GM23338 (cell line): Measurements from ENCODE around the gene NOC3L. TPM values are rescaled to one million over a fixed set of nuclear protein-coding genes. Genes with fewer than 3 reads are reported as not detected.
A peak's percentile ranks its signal among the peaks of the same experiment; 100 is the strongest.

Experiments
- ATAC-seq: fragments of 200-7000 bp; cut with Tn5 transposase; 3 replicates; pipeline ENCODE4 v1.9.1; 2020
- DNase-seq: peaks from one replicate; pipeline ENCODE4 v3.0.0-alpha.2; 2015; ENCODE audit warnings: low spot score
- H2AFZ ChIP-seq: fragments of 200-600 bp; sonication (generic); 2 replicates; pipeline ENCODE4 v1.8.0; 2016; ENCODE audit warnings: antibody characterized with exemption, mild to moderate bottlenecking, moderate library complexity
- H3F3A ChIP-seq: fragments of 200-600 bp; sonication (generic); replicated peaks from 2 replicates; pipeline ENCODE4 v1.8.0; 2017; ENCODE audit warnings: antibody characterized with exemption, mixed run types, low read depth
- H3K27ac ChIP-seq: fragments of 200-600 bp; sonication (generic); 2 replicates; pipeline ENCODE4 v1.6.1; 2016; ENCODE audit warnings: low read depth
- H3K27me3 ChIP-seq: fragments of 200-600 bp; sonication (generic); 2 replicates; pipeline ENCODE4 v1.8.0; 2016; ENCODE audit warnings: mild to moderate bottlenecking, mixed run types, moderate library complexity; ENCODE audit not compliant: insufficient read depth
- H3K36me3 ChIP-seq: fragments of 200-600 bp; sonication (generic); 2 replicates; pipeline ENCODE4 v1.8.0; 2016; ENCODE audit warnings: mild to moderate bottlenecking; ENCODE audit not compliant: insufficient read depth
- H3K4me1 ChIP-seq: fragments of 200-600 bp; sonication (generic); 2 replicates; pipeline ENCODE4 v1.8.0; 2016; ENCODE audit warnings: mild to moderate bottlenecking, moderate library complexity; ENCODE audit not compliant: insufficient read depth
- H3K4me2 ChIP-seq: fragments of 200-600 bp; sonication (generic); 2 replicates; pipeline ENCODE4 v1.7.1; 2017; ENCODE audit warnings: mixed run types
- H3K4me3 ChIP-seq: fragments of 200-600 bp; sonication (generic); 2 replicates; pipeline ENCODE4 v1.6.1; 2016; ENCODE audit warnings: mixed run types
- H3K79me2 ChIP-seq: fragments of 200-600 bp; sonication (generic); replicated peaks from 2 replicates; pipeline ENCODE4 v1.8.0; 2017; ENCODE audit warnings: mild to moderate bottlenecking; ENCODE audit not compliant: insufficient read depth
- H3K9me2 ChIP-seq: fragments of 200-600 bp; sonication (generic); 2 replicates; pipeline ENCODE4 v1.8.0; 2017; ENCODE audit not compliant: insufficient read depth
- H4K20me1 ChIP-seq: fragments of 200-600 bp; sonication (generic); replicated peaks from 2 replicates; pipeline ENCODE4 v1.8.0; 2017; ENCODE audit warnings: mild to moderate bottlenecking; ENCODE audit not compliant: insufficient read depth
- H3K27ac Mint-ChIP-seq: 2 replicates; pipeline ENCODE4 v1.8.0; 2020; ENCODE audit warnings: inconsistent platforms, mild to moderate bottlenecking, moderate library complexity, mixed read lengths
- H3K27me3 Mint-ChIP-seq: 3 replicates; pipeline ENCODE4 v1.8.0; 2022; ENCODE audit warnings: low read depth, mild to moderate bottlenecking, moderate library complexity, mixed read lengths, inconsistent platforms; ENCODE audit not compliant: insufficient read depth, poor library complexity
- H3K36me3 Mint-ChIP-seq: 3 replicates; pipeline ENCODE4 v1.8.0; 2021; ENCODE audit warnings: low read depth, mild to moderate bottlenecking, inconsistent platforms, moderate library complexity, mixed read lengths
- H3K4me1 Mint-ChIP-seq: 3 replicates; pipeline ENCODE4 v1.8.0; 2020; ENCODE audit warnings: mild to moderate bottlenecking, inconsistent platforms, mixed read lengths
- H3K4me3 Mint-ChIP-seq: 3 replicates; pipeline ENCODE4 v1.8.0; 2021; ENCODE audit warnings: moderate library complexity, mild to moderate bottlenecking, inconsistent platforms, mixed read lengths
- H3K9me3 Mint-ChIP-seq: 3 replicates; pipeline ENCODE4 v1.8.0; 2020; ENCODE audit warnings: moderate library complexity, mild to moderate bottlenecking, inconsistent platforms, mixed read lengths
- CREB1 ChIP-seq: fragments of 250-450 bp; sonication (Bioruptor Pico); IDR thresholded peaks from 2 replicates; pipeline ENCODE4 v1.5.0; 2020; ENCODE audit warnings: low read depth, mild to moderate bottlenecking, moderate library complexity
- EZH2 ChIP-seq: fragments of 200-600 bp; sonication (generic); IDR thresholded peaks from one replicate; pipeline ENCODE4 v1.8.0; 2017; ENCODE audit warnings: antibody characterized with exemption, mild to moderate bottlenecking, low read depth; ENCODE audit not compliant: unreplicated experiment
- EZH2phosphoT487 ChIP-seq: fragments of 200-600 bp; sonication (generic); IDR thresholded peaks from one replicate; pipeline ENCODE4 v1.8.1; 2018; ENCODE audit warnings: antibody characterized with exemption; ENCODE audit not compliant: unreplicated experiment
- REST ChIP-seq: IDR thresholded peaks from one replicate; pipeline ENCODE4 v1.6.1; 2018; ENCODE audit warnings: antibody characterized with exemption; ENCODE audit not compliant: unreplicated experiment
- STAT1 ChIP-seq: IDR thresholded peaks from one replicate; pipeline ENCODE4 v1.6.1; 2016; ENCODE audit warnings: antibody characterized with exemption; ENCODE audit not compliant: unreplicated experiment
- ZNF331 ChIP-seq: fragments of 250-450 bp; sonication (Bioruptor Pico); IDR thresholded peaks from 2 replicates; pipeline ENCODE4 v1.5.0; 2020; ENCODE audit warnings: low read depth, mild to moderate bottlenecking, moderate library complexity
- polyA plus RNA-seq: library from polyadenylated mRNA; unstranded; fragments of >200 nt; fragmentation: Nextera tagmentation; extraction: Ambion mirVana; gene quantifications from 2 replicates; pipeline ENCODE4 v1.2.1, GENCODE V29; 2016
- total RNA-seq: library from RNA; depleted of rRNA; stranded (reverse); fragments of >200 nt; shearing (Covaris generic); gene quantifications from 2 replicates; pipeline ENCODE4 v1.2.3, GENCODE V29; 2014; rRNA removed
- TF ChIP-seq, protein P1 (sequence below): IDR thresholded peaks from 2 replicates; pipeline ENCODE4 v1.6.1; 2016; ENCODE audit warnings: antibody characterized with exemption

Gene NOC3L
- total and polyA plus RNA-seq, 2 experiments from 2014 or later = 43.1 to 62.1 TPM

- peaks cover 4% of the 10 kb centered on the region for H3K27me3 Mint-ChIP-seq
- no peak for ATAC-seq
- TF ChIP-seq EZH2 = no peak
- TF ChIP-seq EZH2phosphoT487 = no peak
- TF ChIP-seq REST = no peak
- TF ChIP-seq CREB1 (CRISPR knock-in tag) = no peak
- TF ChIP-seq STAT1 = no peak
- TF ChIP-seq, protein P1, sequence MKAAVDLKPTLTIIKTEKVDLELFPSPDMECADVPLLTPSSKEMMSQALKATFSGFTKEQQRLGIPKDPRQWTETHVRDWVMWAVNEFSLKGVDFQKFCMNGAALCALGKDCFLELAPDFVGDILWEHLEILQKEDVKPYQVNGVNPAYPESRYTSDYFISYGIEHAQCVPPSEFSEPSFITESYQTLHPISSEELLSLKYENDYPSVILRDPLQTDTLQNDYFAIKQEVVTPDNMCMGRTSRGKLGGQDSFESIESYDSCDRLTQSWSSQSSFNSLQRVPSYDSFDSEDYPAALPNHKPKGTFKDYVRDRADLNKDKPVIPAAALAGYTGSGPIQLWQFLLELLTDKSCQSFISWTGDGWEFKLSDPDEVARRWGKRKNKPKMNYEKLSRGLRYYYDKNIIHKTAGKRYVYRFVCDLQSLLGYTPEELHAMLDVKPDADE = no peak
- no peak for TF ChIP-seq ZNF331 (CRISPR knock-in tag)
Observed at GRCh38 chr10:94285271-94285670, 77.5 kb downstream of the NOC3L start.

More at GRCh38 chr10:94285271-94285670, 77.5 kb downstream of the NOC3L start:
- Mint-ChIP-seq H3K4me3 (no peak overlapping the region), H3K36me3 (no peaks in the 10 kb centered on the region), H3K27ac (no peak overlapping the region), H3K9me3 (no peaks in the 10 kb centered on the region), H3K4me1 (peaks cover 17% of the 10 kb centered on the region)
- Histone ChIP-seq H3K27ac (no peak overlapping the region), H3F3A (no peaks in the 10 kb centered on the region), H2AFZ (peak overlapping the region; percentile 56; the same call in 1 of the 2 replicates), H3K36me3 (no peaks in the 10 kb centered on the region), H3K27me3 (no peaks in the 10 kb centered on the region), H3K4me1 (peaks cover 14% of the 10 kb centered on the region; the same call in 1 of the 2 replicates), H3K79me2 (no peaks in the 10 kb centered on the region), H4K20me1 (no peaks in the 10 kb centered on the region; the same call in 1 of the 2 replicates), H3K9me2 (no peaks in the 10 kb centered on the region), H3K4me3 (no peak overlapping the region), H3K4me2 (no peak overlapping the region)
- DNase-seq = no peak

Other genes with a start within 250 kb of the NOC3L start
- 3.6 and 4.1 TPM in 2 replicates for gene TBC1D12, start 39.6 kb upstream of the NOC3L start, total RNA-seq
- gene TBC1D12, start 39.6 kb upstream of the NOC3L start, polyA plus RNA-seq = 2.3 and 5.2 TPM in 2 replicates
- 776 and 869 TPM in 2 replicates for gene HELLS, start 182.8 kb upstream of the NOC3L start, total RNA-seq
- gene HELLS, start 182.8 kb upstream of the NOC3L start, polyA plus RNA-seq = 894 and 913 TPM in 2 replicates